DMS153 treated with DMSO at 0.1 percent for 48 hours (cell line): ENCODE data around the gene ZNF385C.
"Not testable (repeated sequence)": the region's sequence is repeated elsewhere in the genome, so short reads cannot be mapped to it uniquely, and the experiment has no call there.

ENCODE experiments used
- DNase-seq: peaks from one replicate; lab custom pipeline; 2025; ENCODE audit not compliant: unreplicated experiment; lab: John Stamatoyannopoulos, UW

ZNF385C gene

DNA sequence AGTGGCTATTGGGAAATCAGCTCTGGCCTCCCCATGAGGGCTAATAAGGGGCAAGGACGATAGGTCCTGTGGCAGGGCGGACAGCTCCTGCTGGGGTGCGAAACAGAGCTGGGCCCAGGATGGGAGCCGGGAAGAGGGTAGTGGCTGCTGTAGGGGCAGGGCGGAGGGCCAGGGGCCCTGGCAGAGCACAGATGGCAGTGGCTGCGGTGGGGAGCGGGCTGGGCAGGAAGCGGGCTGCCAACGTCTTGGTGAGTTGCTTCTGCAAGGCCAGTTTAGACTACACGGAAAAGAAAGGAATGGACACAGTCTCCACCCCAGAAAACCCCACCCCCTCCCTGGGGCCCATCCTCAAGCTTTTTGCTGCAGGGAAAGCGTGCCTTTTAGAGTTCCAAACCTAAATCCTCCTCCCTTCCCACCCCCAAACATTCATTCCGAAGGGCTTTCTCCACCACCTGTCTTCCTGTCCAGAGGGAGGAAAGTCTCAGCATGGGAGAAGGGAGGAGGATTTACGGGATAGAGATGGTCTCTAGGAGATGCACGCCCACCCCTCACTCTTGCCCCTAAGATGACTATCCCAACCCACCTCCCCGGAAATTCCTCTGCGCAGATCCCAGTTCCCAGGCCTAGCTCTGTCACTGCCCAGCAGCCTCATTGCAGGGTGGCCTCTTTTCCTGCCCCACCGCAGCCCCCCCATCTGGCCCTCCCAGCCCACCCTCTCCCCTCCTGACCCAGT is 71.2 kb downstream of the ZNF385C start:
- no peak for DNase-seq

DNA sequence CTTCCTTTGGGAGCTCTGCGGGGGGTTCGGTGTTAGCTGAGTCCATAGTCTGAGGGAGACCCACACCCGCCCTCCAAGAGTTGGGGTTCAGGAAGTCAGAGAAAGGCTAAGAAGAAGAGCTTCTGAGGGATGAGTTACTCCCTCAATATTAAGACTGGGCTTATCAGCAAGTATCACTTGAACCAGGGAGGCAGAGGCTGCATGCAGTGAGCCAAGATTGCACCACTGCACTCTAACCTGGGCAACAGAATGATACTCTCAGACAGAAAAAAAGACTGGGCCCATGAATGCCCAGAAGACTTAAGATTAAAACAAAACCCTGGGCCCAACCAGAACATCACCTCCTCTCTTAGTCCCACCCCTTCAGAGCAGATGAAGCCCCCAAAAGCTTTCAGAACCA is 72.3 kb downstream of the ZNF385C start:
- no peak for DNase-seq

DNA sequence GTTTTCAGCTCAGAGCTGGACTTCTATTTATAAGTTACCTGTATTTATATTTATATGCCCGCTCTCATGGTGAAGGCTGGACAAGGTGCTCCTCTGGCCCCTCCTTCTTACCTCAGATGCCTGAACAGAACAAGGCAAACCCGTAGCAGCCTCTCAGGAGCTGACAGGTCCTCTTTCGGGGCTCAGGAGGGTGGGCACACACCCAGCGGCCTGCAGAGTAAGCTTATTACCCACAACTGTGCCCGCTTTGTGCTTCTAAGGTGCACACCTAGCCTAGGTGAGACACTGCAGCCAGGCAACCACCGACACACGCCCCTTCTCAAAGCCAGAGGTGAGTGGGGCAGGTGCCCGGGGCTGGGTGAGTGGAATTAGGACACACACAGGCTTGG is 73.1 kb downstream of the ZNF385C start:
- no peak for DNase-seq

DNA sequence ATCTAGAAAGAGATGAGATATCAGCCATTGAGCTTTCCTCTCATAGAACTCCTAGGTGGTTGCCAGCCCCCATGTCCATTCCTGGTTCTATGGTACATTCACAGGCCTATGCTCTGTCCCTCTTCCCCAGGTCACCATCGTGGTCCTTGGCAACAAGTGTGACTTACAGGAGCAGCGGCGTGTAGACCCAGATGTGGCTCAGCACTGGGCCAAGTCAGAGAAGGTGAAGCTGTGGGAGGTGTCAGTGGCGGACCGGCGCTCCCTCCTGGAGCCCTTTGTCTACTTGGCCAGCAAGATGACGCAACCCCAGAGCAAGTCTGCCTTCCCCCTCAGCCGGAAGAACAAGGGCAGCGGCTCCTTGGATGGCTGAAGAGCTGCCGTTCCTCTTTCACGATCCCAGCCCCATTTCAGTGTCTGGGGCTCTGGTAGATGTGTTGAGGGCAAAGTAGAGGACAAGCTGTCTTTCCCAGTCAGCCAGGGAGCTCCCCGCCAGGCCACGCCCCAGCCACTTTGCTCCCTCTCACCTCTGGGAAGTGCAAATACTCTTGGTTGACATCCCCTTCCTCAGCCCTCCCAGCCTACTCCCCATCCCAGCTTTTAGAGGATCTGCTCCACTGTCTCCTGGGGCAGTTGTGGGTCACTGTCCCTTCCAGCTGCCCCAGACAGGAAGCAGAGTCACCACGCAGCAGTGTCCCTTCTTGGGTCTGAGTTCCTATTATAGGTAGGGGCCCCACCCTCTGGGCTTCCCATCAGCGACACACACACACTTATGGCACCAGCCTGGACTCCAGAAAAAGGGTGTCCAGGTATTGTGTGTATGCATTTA is 74.5 kb downstream of the ZNF385C start:
- no peak for DNase-seq

DNA sequence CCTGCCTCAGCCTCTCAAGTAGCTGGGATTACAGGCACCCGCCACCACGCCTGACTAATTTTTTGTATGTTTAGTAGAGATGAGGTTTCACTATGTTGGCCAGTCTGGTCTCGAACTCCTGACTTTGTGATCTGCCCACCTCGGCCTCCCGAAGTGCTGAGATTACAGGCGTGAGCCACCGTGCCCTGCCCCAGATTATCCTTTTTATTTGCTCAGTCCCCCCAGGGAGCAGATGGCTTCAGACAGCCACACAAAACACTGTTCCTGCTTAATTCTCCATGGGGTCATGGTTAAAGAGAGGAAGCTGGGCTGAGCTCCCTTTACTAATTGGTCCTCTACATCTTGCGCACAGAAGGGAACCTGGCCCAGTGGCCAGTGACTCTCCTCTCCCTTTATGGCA is 77.4 kb downstream of the ZNF385C start:
- not testable (repeated sequence) for DNase-seq

DNA sequence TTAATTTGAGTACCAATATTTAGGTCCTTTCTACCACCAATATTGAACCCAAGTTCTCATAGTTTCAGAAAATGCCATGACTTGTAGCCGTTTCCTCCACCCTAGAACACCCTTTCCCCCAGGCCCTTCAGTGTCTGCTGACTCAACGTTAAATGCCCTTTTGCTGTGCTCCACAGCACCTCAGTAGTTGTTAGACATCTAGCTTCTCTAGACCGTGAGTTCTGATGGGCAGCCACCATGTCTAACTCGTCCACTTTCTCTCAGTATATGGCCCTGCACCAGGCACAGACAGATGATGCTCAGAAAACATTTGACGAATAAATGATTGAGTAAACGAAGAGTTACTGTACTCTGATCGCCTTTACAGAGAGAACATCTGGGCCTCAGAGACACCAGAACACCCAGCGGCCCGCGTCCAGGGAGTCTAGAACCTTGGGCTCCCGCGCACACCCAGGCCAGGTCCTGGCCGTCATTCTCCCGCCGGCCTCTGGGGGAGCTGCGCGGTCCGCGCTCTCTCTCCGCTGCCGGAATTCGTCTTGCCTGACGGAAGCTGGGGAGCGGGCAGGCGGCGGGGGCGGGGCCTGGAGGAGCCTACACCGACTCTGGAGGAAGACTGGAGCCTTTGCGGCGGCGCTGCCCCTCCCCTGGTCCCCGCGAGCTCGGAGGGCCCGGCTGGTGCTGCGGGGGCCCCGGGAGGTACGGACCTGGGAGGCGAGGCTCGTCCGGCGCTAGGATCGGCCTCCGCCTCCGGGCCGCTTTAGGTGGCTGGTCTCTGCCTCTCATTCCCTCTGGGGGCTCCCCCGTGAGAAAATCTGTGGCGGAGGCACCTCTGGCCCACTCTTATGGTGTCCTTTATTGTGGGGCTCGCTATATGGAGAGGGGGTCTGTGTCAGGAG is 78.5 kb downstream of the ZNF385C start, which contains the start of gene NKIRAS2:
Gene NKIRAS2 (plus strand): TSS at position 582 of the 896 bp plus-strand sequence. CDS start 1,488 bp downstream, outside the sequence.
- DNase-seq, result peak; percentile 83

DNA sequence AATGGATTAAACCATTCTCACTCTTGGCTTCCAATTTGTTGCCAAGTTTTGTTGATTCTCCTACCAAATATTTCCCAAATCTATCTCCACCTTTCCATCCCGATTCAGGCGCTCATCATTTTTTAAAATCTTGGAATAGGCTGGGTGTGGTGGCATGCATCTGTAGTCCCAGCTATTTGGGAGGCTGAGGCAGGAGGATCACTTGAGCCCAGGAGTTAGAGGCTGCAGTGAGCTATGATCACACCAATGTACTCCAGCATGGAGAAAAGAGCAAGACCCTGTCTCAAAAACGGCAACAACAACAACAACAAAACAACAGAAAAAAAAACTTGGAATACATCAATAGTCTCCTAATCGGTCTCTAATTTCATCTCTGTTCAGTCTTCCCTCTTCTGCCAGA is 79.3 kb downstream of the ZNF385C start:
- no peak for DNase-seq

DNA sequence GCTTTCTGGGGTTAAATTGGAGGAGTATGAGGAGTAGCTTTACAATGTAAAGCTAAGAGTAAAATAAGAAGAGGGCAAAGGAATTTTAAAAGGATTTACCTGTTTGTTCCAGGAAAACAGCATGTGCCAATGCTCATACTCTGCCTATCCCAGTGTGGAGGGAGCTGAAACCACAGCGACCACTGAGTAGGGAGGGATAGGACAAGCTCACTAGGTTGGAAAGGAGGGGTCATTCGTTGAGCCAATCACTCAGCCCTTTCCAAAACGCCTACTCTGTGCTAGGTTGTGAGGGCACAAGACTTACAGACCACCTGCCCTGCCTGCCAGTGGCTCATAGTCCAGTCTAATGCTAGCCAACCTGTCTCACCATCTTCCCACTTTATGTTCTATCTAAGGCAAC is 79.9 kb downstream of the ZNF385C start:
- DNase-seq, result no peak

DNA sequence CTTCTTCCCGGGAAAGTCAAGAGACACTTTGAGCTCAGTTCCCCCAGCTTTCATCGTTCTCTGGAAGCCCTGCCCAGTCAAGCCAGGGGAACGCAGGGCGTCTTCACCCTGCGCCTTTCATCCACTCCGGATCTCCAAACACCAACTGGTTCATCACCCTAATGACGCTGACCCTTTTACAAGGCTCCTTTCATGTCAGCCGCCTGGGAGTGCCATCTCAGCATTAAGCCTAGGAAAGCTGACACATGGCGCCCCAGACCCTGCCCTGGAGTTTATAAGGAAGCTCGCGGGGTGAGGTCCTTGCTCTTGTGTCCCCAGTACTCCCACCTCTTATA is 80.4 kb downstream of the ZNF385C start:
- DNase-seq, result no peak

DNA sequence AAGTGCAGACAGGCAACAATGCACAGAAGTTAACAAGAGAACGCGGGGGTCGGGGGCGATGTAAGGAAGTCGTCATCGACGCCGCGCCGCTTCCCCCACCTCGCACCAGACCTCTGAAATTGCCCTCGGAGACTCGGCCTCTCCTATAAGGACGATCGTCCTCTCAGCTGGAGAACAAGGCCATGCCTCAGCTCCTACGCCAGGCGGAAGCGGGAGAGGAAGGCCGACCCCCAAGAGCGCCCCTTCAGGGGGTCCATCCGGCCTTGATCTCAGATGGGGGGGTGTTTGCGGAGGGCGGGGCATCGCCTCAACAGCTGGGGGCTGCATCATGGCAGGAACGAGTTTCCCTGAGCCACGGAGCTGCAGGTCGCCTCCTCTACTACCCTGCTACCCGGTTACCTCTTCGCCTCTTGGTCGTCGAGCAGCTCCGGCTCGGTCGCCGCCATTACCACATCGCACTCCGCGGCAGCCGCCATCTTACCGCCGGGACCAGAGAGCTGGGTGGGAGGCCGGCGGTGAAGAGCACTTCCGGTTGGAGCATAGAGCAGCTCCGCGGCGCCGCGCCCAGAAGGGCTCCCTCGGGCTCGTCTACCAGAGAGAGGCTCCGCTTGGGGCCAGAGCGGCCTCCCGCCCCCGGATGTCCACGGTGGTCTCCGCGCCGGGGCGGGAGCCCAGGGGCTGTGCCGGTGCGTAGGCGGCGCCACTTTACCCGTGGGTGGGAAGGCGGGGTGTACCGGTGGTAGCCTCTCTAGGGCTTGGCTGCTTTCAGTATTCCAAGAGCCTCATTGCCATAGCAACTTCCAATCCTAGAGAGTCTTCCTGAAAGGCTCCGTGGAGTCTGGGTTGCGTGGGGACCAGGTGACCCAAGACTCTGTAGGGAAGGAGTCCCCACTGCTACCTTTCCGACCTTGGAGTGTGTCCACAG is 81.1 kb downstream of the ZNF385C start, which contains the start of gene DNAJC7:
Gene DNAJC7 (minus strand): TSS at position 499 of the 925 bp plus-strand sequence. CDS start 23 bp downstream, at position 476.
- DNase-seq, result peak; percentile 72

DNA sequence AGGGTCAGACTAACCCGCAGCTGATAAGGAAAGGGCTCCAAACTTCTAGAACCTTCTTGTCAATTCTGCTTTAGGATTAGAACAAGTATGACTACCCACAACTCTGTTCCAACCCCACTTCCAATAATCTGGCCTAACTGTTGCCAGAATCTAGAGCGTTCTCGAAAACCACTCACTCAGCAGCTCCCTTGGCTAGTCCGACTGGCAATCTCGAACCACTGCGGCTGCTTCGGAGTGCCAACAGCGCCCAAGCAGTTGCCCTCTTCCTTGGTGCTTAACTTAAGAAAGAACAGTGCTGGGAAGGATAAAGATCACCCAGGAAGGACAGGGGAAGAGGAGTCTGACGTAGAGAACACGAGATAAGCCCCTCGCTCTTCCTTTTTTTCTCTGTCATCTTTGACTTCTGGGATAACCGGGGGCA is 81.9 kb downstream of the ZNF385C start:
- no peak for DNase-seq

DNA sequence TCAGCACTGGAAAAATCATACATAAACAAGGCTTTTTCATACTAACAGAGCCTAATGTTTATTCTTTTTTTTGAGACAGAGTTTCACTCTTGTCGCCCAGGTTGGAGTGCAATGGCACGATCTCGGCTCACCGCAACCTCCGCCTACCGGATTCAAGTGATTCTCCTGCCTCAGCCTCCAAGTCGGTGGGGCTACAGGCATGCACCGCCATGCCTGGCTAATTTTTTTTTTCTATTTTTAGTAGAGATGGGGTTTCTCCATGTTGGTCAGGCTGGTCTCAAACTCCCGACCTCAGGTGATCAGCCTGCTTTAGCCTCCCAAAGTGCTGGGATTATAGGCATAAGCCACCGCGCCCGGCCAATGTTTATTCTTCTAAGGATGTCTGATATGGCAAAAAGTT is 84.5 kb downstream of the ZNF385C start:
- DNase-seq, result not testable (repeated sequence)

DNA sequence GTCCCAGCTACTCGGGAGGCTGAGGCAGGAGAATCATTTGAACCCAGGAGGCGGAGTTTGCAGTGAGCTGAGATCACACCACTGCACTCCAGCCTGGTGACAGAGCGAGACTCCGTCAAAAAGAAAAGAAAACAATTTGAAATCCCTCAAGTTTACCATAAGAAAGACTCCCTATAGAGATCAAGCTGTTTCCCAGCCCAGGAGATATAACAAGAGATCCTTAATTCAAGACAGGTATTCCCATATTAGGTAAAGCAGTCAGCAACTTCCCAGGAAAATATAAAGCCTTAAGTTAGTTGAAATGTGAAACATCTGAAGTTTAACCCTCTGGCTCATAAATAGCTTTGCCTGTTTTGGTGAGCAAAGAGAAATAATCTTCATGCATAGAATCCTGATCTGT is 85.9 kb downstream of the ZNF385C start:
- DNase-seq, result not testable (repeated sequence)

DNA sequence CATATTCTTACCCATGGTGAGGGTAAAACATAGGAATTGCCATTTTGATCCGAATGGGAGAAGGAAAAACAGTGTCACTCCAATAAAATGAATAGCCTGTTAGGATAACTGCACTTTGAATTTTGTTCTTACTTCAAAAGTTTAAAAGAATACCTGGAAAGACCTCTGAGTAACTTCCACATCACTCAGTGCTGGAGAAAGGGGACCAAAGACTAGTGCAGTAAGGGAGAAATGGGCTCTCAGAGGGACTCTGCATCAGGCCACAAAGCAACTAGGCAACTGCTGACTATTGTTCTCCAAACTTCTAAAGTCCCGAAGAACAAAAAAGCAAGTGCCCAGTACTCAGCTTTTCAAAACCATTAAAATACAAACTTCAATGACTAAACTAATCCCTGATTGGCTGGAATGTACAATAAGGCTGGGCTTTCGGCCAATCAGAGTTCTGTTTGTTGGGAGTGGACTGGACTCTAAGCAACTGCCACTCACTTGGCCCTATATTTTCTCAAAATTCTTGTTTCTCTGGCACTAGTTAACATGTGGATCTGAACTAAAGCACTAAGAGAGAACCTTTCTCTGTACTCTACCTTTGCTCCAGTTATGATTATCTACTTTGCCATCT is 87.3 kb downstream of the ZNF385C start:
- no peak for DNase-seq

DNA sequence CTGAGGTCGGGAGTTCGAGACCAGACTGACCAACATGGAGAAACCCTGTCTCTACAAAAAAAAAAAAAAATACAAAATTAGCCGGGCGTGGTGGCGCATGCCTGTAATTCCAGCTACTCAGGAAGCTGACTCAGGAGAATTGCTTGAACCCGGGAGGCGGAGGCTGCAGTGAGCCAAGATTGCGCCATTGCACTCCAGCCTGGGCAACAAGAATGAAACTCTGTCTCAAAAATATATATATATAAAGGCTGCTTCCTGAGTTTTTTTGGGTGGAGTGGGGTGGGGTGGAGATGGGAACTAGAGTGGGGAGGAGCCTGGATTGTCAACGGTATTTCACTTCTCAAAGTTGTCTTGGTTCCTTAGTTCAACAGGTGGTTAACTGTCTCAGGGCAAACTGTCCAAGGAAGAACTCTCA is 88.0 kb downstream of the ZNF385C start:
- DNase-seq, result not testable (repeated sequence)

DNA sequence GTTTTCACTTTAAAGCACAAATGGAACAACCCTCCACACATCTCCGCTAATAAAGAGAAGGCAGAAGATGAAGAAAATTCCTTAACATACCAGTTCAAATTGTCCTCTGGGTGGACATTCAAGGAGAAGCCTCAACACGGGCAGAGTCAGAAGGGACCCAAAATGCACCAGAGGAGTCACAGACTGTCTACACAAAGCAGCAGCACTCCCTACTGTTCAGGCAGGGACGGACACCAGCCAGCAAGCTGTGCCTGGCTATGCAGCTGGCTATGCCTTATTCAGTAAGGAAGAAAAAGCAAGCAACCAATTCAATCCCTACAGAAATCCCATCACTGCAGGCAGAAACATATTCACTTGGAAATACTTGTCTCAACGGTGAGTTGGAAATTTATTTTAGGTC is 89.1 kb downstream of the ZNF385C start:
- no peak for DNase-seq

DNA sequence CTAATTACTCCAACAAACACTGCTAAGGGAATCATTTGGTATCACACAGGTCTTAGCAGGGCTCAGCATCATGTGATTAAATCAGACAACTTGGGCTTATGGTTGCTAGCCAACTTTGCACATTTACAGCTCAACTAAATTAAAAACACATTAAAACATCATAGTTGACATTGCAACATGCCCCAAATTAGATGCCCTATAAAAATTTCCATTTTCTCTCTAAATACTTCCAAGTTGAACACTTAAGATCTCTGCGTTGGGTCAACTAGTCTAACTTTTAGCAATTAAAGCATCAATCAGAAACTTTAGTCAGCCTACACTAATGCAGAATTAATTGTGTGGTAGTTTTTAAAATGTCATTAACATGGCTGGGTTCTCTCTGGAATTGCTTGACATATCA is 93.1 kb downstream of the ZNF385C start:
- DNase-seq, result no peak

DNA sequence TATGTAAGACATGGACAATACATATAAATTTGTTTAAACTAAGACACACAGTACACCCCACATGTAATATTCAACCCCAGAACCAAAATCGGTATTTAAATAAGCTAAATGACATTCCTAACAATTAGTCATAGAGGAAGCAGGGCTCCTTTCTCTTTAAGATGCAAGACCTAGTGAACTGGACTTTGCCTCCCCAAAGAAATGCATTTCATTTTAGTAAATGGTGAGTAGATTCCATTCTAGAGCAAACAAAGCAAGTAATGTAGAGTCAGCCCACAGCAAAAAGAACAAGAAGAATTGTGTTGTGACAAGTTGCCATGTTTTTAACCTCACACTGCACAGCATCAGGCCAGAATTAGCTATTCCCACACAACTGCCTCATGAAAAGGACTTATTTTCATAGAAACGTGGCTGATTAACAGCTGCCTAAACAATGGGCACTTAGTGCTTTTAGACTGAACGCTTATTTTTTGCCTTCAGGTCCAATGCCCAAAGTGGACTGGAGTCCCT is 95.4 kb downstream of the ZNF385C start:
- DNase-seq, result no peak

DNA sequence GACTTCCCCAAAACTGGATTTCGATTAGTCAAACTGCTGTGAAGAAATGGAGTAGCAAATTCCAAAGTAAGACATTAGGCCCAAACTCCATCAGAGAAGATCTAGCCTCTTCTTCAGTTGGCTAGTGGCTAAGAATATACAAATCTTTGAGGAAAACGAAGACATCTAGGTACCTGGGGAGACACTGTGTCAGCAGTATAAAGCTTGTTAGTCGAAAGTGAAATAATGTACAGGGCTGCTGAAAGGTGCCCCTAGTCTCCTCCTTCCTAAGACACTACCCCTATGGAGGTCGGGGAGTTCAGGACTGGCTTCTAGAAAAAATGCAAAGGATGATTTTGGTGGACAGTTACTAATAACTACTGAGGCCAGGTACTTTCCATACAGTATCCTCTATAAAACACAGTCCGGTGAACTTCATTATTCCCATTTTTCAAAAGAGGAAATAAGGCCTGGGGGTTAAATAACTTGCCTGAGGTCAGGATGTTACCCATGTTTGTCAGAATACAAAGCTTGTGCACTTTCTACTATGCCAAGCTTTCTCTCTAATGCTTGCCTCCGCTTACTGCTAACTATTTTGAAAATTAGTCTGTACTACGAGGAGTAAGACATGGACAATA is 96.0 kb downstream of the ZNF385C start:
- DNase-seq, result no peak
